IPS-11a (cell line): ENCODE results near the gene UHRF1.

Experiments used
- H3K4me3 ChIP-seq: one replicate; pipeline ENCODE4 v1.5.1; 2013; ENCODE audit warnings: low read depth, low read length, control low read depth

Gene UHRF1

GRCh38 chr19:4987256-4987655 lies 78.0 kb downstream of the UHRF1 start:
- H3K4me3 ChIP-seq: no peak overlapping the region

GRCh38 chr19:4987692-4988370 lies 78.5 kb downstream of the UHRF1 start:
- no peak overlapping the region for H3K4me3 ChIP-seq

- no peak overlapping the region for H3K4me3 ChIP-seq
These were observed 79.5 kb downstream of the UHRF1 start for GRCh38 chr19:4988770-4989251.

- no peak overlapping the region for H3K4me3 ChIP-seq
These were observed 81.0 kb downstream of the UHRF1 start for GRCh38 chr19:4990306-4990705.

GRCh38 chr19:4991538-4991937 lies 82.2 kb downstream of the UHRF1 start:
- no peak overlapping the region for H3K4me3 ChIP-seq

GRCh38 chr19:4991996-4992698 lies 82.8 kb downstream of the UHRF1 start:
- H3K4me3 ChIP-seq: no peak overlapping the region

GRCh38 chr19:4993683-4994082 lies 84.4 kb downstream of the UHRF1 start:
- no peak overlapping the region for H3K4me3 ChIP-seq

- no peak overlapping the region for H3K4me3 ChIP-seq
These were observed 87.4 kb downstream of the UHRF1 start for GRCh38 chr19:4996701-4997100.

DNA sequence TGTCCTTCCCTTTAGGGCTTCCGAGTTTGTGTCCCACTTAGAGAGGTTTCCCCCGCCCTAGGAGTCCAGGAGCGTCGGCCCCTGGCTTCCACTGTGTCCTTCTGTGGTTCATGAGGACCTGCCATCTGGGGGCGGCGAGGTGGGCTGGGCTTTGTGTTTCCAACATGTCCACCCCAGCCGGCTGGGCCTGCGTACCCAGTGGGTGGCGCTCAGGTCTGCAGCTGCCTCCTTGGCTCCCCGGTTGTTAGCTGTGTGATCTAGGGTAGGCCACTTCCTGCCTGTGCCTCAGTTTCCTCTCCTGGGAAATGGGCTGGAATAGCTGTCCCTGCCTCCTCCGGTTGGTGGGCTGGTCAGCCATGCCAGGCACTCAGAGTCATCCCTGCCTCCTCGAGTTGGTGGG lies 88.0 kb downstream of the UHRF1 start:
- H3K4me3 ChIP-seq: no peak overlapping the region

DNA sequence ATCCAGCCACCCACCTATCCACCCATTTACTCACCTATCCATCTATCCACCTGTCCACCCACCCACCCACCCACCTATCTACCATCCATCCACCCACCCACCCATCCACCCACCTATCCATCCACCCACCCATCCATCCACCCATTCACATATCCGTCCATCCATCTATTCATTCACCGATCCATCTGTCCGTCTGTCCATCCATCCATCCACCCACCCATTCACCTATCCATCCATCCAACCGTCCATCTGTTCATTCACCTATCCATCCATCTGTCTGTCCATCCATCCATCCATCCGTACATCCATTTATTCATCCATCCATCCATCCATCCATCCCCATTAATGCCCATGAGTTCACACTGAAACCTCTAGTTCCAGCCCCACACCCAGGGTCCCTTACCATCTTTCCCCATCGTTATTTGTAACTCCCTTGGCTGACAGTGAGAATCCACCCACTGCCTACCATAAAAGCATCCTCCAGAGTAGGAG lies 90.9 kb downstream of the UHRF1 start:
- H3K4me3 ChIP-seq: no peak overlapping the region

DNA sequence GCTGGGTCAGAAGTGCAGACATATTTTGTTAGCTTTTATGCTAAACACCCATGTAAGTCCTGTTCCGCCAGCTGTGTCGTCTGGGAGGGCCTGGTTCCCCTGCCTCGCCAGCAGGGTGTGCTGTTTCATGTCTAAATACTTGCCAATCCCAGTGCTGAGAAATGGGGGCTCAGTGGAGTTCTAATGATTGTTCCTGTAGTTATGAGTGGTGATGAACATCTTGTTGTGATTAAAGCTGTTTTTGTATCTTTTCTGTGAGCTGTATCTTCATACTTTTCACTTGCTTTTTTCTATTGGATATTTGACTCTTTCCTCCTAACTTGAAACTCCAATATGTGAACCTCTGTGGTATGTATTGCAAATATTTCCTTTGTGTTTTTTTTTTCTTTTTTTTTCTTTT lies 92.3 kb downstream of the UHRF1 start:
- H3K4me3 ChIP-seq: no peak overlapping the region

DNA sequence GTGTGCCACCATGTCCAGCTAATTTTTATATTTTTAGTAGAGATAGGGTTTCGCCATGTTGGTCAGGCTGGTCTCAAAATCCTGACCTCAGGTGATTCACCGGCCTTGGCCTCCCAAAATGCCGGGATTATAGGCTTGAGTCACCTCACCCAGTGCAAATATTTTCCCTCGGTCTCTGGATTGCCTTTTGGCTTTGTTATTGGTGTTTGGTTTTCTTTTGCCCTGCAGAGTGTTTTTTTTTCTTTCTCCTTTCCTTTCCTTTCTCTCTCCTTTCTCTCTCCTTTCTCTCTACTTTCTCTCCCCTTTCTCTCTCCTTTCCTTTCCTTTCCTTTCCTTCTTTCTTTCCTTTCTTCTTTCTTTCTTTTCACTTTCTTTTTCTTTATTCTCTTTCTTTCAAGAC lies 92.8 kb downstream of the UHRF1 start:
- H3K4me3 ChIP-seq: no peak overlapping the region

DNA sequence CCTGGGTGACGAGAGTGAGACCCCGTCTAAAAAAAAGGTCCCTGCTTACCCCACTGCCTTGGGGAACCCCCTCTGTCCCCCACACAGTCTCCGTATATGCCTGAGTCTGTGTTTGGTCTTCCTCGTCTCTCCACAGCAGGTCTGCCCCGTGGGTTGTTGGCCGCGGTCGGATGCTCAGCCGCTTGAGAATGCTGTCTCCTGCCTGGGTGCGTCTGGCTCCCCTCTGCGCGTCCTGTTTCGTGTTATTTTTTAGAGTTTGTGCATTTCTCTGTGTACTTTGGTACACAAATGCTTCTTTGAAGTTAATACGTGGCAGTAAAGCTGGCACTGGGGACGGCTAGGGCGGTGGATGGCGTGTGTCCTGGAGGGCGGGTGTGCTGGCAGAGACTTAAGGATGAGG lies 94.5 kb downstream of the UHRF1 start:
- H3K4me3 ChIP-seq: no peak overlapping the region

DNA sequence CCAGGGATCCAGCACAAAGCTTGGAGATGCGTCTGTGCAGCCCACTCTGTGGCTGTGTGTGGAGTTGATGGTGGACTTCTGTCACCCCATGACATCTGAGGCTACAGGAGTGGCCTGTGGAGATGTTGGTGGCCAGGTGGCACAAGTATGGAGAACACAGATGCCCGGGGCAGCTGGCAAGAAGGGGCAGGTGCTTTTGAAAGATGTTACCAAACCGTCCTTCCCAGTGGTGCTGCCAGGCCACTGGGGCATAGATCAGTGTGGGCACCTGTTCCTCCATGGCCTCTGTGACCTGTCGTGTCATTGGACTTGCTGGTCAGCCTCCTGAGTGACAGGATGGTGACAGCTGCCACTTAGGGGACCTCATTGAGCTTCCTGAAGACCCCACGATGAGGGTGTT lies 95.8 kb downstream of the UHRF1 start:
- no peak overlapping the region for H3K4me3 ChIP-seq

DNA sequence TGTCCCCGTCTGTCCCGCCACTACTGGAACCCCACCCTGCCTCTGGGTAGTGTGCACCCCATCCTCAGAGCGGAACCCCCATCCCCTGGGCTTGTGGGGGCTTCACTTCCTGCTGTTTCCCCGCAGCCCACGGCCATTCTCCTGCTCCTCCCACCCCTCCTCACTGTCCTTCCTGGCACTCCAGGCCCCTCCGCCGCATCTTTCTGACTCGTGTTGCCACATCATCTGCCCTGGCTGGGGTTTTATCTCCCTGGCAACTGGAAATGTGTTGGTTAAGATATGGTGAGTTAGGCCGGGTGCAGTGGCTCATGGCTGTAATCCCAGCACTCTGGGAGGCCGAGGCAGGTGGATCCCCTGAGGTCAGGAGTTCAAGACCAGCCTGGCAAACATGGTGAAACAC lies 96.9 kb downstream of the UHRF1 start:
- H3K4me3 ChIP-seq: no peak overlapping the region

GRCh38 chr19:5006821-5007220 lies 97.5 kb downstream of the UHRF1 start:
- no peak overlapping the region for H3K4me3 ChIP-seq
